PC-9 (cell line): Measurements from ENCODE around the gene CYB5B. TPM values are rescaled to one million over a fixed set of nuclear protein-coding genes. Genes with fewer than 3 reads are reported as not detected.

ENCODE experiments used
- BruUV-seq: library from RNA; stranded (reverse); fragments of 400-500 nt; replicated peaks from 2 replicates; lab custom pipeline; 2021; lab: Mats Ljungman, UMichigan
- CTCF ChIA-PET: fragments of 300-600 bp; sonication (Branson Sonifier 250); formaldehyde crosslinking; loops from one replicate; lab custom pipeline; 2022; ENCODE audit warnings: antibody characterized with exemption; lab: Charles Lee
- POLR2A ChIA-PET: fragments of 300-600 bp; sonication (Branson Sonifier 250); formaldehyde crosslinking; loops from one replicate; lab custom pipeline; 2022; ENCODE audit warnings: antibody characterized with exemption; ENCODE audit not compliant: unreplicated experiment; lab: Charles Lee
- DNase-seq, 2 experiments: peaks; one replicate each; pipeline versions ENCODE4 v3.0.0 to v3.0.0-alpha.2; 2015 to 2022; ENCODE audit warnings: mixed read lengths in 1 of 2
- H2AFZ ChIP-seq: fragments of 200-600 bp; sonication (generic); 2 replicates; pipeline ENCODE4 v1.8.1; 2017; ENCODE audit warnings: antibody characterized with exemption
- H3F3A ChIP-seq: fragments of 200-600 bp; sonication (generic); 2 replicates; pipeline ENCODE4 v1.8.1; 2017; ENCODE audit warnings: antibody characterized with exemption, mild to moderate bottlenecking, low read depth; ENCODE audit not compliant: insufficient read depth
- H3K27ac ChIP-seq: fragments of 200-600 bp; sonication (generic); 2 replicates; pipeline ENCODE4 v1.6.1; 2016; ENCODE audit warnings: mixed run types
- H3K27me3 ChIP-seq: fragments of 200-600 bp; sonication (generic); 2 replicates; pipeline ENCODE4 v1.6.1; 2016; ENCODE audit warnings: low read depth, mixed run types; ENCODE audit not compliant: insufficient read depth
- H3K36me3 ChIP-seq: fragments of 200-600 bp; sonication (generic); 2 replicates; pipeline ENCODE4 v1.6.1; 2016; ENCODE audit warnings: low read depth, mixed run types
- H3K4me1 ChIP-seq: fragments of 200-600 bp; sonication (generic); replicated peaks from 2 replicates; pipeline ENCODE4 v1.6.1; 2016; ENCODE audit warnings: mixed run types; ENCODE audit not compliant: insufficient read depth
- H3K4me2 ChIP-seq: fragments of 200-600 bp; sonication (generic); 2 replicates; pipeline ENCODE4 v1.6.1; 2017; ENCODE audit warnings: mixed run types
- H3K4me3 ChIP-seq: fragments of 200-600 bp; sonication (generic); 2 replicates; pipeline ENCODE4 v1.6.1; 2016; ENCODE audit warnings: mixed run types
- H3K79me2 ChIP-seq: fragments of 200-600 bp; sonication (generic); 2 replicates; pipeline ENCODE4 v1.6.1; 2017; ENCODE audit warnings: low read depth, mixed run types
- H3K9me2 ChIP-seq: fragments of 200-600 bp; sonication (generic); 2 replicates; pipeline ENCODE4 v1.8.1; 2017; ENCODE audit warnings: mild to moderate bottlenecking; ENCODE audit not compliant: insufficient read depth
- H3K9me3 ChIP-seq: fragments of 200-600 bp; sonication (generic); 2 replicates; pipeline ENCODE4 v1.8.1; 2016; ENCODE audit warnings: low read depth; ENCODE audit not compliant: insufficient read depth
- H4K20me1 ChIP-seq: fragments of 200-600 bp; sonication (generic); 2 replicates; pipeline ENCODE4 v1.8.1; 2017; ENCODE audit not compliant: insufficient read depth
- EZH2 ChIP-seq: fragments of 200-600 bp; sonication (generic); IDR thresholded peaks from 2 replicates; pipeline ENCODE4 v1.8.0; 2017; ENCODE audit warnings: antibody characterized with exemption, low read depth
- intact Hi-C: fragments of 100-400 bp; cut with micrococcal nuclease; formaldehyde crosslinking; loops from one replicate; pipeline ENCODE4 v1.10.0; 2022; ENCODE audit not compliant: unreplicated experiment
- total RNA-seq: library from RNA; stranded (reverse); gene quantifications from 2 replicates; pipeline ENCODE4 v1.2.3, GENCODE V29; 2021
- TF ChIP-seq, protein P1 (sequence below): fragments of 200-600 bp; sonication (generic); conservative IDR thresholded peaks from 2 replicates; pipeline ENCODE4 v1.6.1; 2017; ENCODE audit warnings: mixed run types, antibody characterized with exemption, mild to moderate bottlenecking, moderate library complexity

Gene CYB5B
- total RNA-seq, 1 experiment from 2014 or later = 29.3 TPM

DNA sequence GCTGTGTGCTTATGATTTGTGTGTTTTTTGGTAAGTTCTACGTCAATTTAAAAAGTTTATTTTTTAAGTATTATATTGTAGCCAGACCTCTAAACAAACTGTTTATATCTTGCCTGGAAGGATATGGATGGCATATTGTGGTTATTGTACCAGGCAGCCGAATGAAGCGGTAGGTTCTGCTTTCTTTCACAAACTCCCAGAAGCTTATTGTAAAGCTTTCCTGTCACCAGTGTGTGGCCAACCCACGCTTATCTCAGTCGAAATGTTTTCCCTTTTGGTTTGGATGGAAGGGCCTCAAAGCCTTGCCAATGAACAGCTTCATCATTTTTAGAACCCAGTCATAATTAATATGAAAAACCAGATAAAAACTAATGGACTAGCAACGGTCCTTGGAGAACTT is 53.1 kb downstream of the CYB5B start:
- no peak overlapping the region for H2AFZ ChIP-seq
- no TSS peak for BruUV-seq
- H3K9me2 ChIP-seq = no peaks in the 10 kb centered on the region
- POLR2A ChIA-PET = no interaction called here
- intact Hi-C loops = no loop called here
- peaks cover 17% of the 10 kb centered on the region for H3K4me1 ChIP-seq
- peaks cover 60% of the 10 kb centered on the region for H3F3A ChIP-seq
- H3K27me3 ChIP-seq = no peaks in the 10 kb centered on the region
- H3K36me3 ChIP-seq = peaks cover 39% of the 10 kb centered on the region
- H4K20me1 ChIP-seq = no peaks in the 10 kb centered on the region
- H3K4me3 ChIP-seq = no peak overlapping the region
- TF ChIP-seq, protein P1, sequence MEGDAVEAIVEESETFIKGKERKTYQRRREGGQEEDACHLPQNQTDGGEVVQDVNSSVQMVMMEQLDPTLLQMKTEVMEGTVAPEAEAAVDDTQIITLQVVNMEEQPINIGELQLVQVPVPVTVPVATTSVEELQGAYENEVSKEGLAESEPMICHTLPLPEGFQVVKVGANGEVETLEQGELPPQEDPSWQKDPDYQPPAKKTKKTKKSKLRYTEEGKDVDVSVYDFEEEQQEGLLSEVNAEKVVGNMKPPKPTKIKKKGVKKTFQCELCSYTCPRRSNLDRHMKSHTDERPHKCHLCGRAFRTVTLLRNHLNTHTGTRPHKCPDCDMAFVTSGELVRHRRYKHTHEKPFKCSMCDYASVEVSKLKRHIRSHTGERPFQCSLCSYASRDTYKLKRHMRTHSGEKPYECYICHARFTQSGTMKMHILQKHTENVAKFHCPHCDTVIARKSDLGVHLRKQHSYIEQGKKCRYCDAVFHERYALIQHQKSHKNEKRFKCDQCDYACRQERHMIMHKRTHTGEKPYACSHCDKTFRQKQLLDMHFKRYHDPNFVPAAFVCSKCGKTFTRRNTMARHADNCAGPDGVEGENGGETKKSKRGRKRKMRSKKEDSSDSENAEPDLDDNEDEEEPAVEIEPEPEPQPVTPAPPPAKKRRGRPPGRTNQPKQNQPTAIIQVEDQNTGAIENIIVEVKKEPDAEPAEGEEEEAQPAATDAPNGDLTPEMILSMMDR = no peak
- peak overlapping the region; percentile 33; the same call in 1 of the 2 replicates for H3K27ac ChIP-seq
- CTCF ChIA-PET = interaction anchor here (1.2 kb wide), 1 partner anchor 81 kb away, joined by 3 read pairs; no protein-coding TSS in a partner anchor
- no peak for DNase-seq
- H3K4me2 ChIP-seq = no peak overlapping the region
- H3K79me2 ChIP-seq = peaks cover 14% of the 10 kb centered on the region; the same call in 1 of the 2 replicates
- no peaks in the 10 kb centered on the region for H3K9me3 ChIP-seq

GRCh38 chr16:69478685-69479084 is 54.3 kb downstream of the CYB5B start:
- no peaks in the 10 kb centered on the region for H3K9me3 ChIP-seq
- DNase-seq = no peak
- ChIA-PET POLR2A (no interaction called here), CTCF (no interaction called here)
- no peaks in the 10 kb centered on the region for H3K27me3 ChIP-seq
- H3K36me3 ChIP-seq = peaks cover 33% of the 10 kb centered on the region
- no TSS peak for BruUV-seq
- intact Hi-C loops = no loop called here
- no peaks in the 10 kb centered on the region for H4K20me1 ChIP-seq
- peaks cover 11% of the 10 kb centered on the region; the same call in 1 of the 2 replicates for H3K79me2 ChIP-seq
- peaks cover 17% of the 10 kb centered on the region for H3K4me1 ChIP-seq
- no peak overlapping the region for H2AFZ ChIP-seq
- H3F3A ChIP-seq = peaks cover 58% of the 10 kb centered on the region
- no peaks in the 10 kb centered on the region for H3K9me2 ChIP-seq
- no peak overlapping the region for H3K4me2 ChIP-seq
- 0 out of 2 replicates have a peak overlapping the region, but pooled peaks have one; percentile 20 for H3K27ac ChIP-seq
- no peak overlapping the region for H3K4me3 ChIP-seq
- TF ChIP-seq, protein P1 = no peak
- no peak for TF ChIP-seq EZH2

- intact Hi-C loops = no loop called here
- Histone ChIP-seq H3K79me2 (peaks cover 8% of the 10 kb centered on the region; the same call in 1 of the 2 replicates), H3K4me2 (no peak overlapping the region), H3K9me3 (no peaks in the 10 kb centered on the region), H3K9me2 (no peaks in the 10 kb centered on the region), H3F3A (peaks cover 62% of the 10 kb centered on the region), H3K27me3 (no peaks in the 10 kb centered on the region), H3K4me1 (peaks cover 17% of the 10 kb centered on the region), H3K27ac (no peak overlapping the region), H3K4me3 (no peak overlapping the region), H4K20me1 (no peaks in the 10 kb centered on the region), H2AFZ (no peak overlapping the region), H3K36me3 (peaks cover 22% of the 10 kb centered on the region)
- ChIA-PET POLR2A (no interaction called here), CTCF (no interaction called here)
- no TSS peak for BruUV-seq
- no peak for TF ChIP-seq EZH2
- TF ChIP-seq, protein P1 = no peak
- DNase-seq = no peak
Observed at GRCh38 chr16:69479775-69480174, 55.4 kb downstream of the CYB5B start.
